Ovary (tissue), 3 donors: Measurements from ENCODE around the gene RBM47.

Source experiments
- EP300 ChIP-seq: sonication (generic); formaldehyde crosslinking; IDR thresholded peaks from one replicate; pipeline ENCODE4 v1.6.1; 2017; ENCODE audit warnings: antibody characterized with exemption
- POLR2A ChIP-seq: fragments of 450-650 bp; IDR thresholded peaks from one replicate; pipeline ENCODE4 v1.6.1; 2017; ENCODE audit warnings: antibody characterized with exemption, mild to moderate bottlenecking, moderate library complexity
- TF ChIP-seq, protein P1 (sequence below), 3 donors: fragments of 450-650 bp in 2 of 3; fragments of 200-600 bp in 1 of 3; IDR thresholded peaks; one replicate each; pipeline versions ENCODE4 v1.5.1 to v1.8.0; 2016 to 2022; ENCODE audit warnings: antibody characterized with exemption in 3 of 3, mild to moderate bottlenecking in 1 of 3
- donor health status: DM: no; HTN: no; CAD: no.

DNA sequence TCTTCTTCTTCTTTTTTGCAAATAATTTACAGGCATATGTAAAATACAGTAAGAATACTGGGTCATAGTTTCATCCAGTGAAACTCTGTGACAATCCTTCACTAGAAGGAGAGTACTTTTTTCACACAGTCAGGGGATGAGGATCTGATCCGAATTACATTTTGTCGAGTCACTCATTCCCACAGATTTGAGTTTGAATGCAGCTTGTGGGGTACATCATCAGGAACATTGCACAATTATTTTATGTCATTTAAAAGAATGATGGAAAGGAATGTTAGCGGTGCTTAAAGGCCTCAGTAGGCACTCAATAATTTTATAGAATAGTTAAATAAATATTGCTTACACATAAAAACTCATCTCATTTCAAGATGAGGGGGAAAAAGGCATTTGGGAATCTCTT, 205.9 kb downstream of the RBM47 start:
- TF ChIP-seq, protein P1, sequence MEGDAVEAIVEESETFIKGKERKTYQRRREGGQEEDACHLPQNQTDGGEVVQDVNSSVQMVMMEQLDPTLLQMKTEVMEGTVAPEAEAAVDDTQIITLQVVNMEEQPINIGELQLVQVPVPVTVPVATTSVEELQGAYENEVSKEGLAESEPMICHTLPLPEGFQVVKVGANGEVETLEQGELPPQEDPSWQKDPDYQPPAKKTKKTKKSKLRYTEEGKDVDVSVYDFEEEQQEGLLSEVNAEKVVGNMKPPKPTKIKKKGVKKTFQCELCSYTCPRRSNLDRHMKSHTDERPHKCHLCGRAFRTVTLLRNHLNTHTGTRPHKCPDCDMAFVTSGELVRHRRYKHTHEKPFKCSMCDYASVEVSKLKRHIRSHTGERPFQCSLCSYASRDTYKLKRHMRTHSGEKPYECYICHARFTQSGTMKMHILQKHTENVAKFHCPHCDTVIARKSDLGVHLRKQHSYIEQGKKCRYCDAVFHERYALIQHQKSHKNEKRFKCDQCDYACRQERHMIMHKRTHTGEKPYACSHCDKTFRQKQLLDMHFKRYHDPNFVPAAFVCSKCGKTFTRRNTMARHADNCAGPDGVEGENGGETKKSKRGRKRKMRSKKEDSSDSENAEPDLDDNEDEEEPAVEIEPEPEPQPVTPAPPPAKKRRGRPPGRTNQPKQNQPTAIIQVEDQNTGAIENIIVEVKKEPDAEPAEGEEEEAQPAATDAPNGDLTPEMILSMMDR (IDR thresholded peaks at IDR 0.05): no peak
- TF ChIP-seq POLR2A (no peak), EP300 (no peak)
